HG03097 (cell line): ENCODE results near the gene PIGL.
"Not testable (repeated sequence)": the region's sequence is repeated elsewhere in the genome, so short reads cannot be mapped to it uniquely, and the experiment has no call there.

Experiments used
- ATAC-seq: cut with Tn5 transposase; IDR thresholded peaks from one replicate; pipeline ENCODE4 v1.9.1; 2021; ENCODE audit not compliant: unreplicated experiment, low FRiP score

PIGL gene

DNA sequence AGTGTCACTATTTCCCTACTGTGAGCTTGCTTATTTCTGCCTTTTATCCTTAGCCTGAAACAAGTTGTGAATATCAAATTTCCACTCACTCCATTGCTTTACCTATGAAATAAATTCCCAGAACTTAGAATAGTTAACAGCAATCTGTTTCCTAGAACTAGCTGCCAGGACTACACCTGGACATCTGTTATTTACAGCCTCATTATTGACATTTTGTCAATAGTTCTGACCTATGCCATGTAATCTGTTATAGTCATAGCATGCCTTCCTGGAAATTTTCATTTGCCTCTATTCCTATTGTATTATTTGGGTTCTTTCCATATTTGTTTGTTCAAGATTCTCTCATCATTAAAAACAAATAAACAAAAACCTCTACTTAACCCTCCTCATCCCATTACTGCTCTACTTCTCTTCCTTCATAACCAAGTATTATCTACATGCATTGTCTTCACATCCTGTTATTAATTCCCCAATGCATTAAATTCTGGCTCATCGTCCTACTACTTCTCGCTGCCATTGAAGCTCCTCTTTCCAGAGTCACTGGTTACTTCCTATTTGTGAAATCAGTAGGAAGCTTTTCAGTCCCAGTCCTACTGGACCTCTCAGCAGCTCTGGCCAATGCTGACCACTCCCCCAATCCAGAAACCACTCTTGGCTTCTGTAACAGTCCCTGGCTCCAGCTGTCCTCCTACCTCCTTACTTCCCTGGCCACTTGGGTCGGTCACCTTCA is 55.3 kb downstream of the PIGL start:
- no peak for ATAC-seq

DNA sequence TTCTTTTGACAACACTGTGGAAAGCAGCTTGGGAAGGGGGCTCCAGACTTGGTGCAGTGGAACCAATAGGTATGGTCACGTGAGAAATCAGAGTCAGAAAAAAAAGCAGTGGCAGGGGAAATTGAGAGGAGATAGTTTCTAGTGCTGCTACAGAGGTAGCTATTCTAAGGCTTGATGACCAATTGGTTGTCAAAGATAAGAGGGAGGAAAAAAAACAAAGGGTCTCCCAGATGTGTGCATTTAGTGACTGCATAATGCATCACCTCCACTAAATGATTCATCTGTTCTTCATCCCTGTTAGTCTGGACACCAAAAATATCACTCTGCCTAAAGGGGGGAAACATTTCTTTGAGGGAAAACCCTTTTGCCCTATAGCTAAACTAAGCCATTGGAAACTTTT is 56.5 kb downstream of the PIGL start:
- ATAC-seq = no peak

DNA sequence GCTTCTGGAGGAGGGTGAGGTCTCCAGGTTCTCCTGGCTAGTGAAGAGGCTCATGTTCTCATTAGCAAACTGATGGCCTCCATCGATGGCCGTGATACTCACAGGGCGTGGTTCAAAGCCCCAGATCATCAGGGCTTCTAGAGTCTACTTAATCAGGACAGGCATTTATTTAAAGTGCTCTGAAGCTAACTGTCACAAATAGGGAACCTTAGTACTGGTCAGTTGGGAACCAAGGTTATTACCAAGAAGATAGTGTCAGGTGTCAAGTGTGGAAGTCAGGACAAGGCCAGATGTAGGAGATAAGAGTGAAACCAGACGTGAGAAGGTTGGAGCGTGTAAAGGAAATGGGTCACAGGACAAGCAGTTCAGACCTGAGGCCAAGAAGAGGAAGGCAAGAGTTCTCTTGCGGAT is 56.9 kb downstream of the PIGL start:
- no peak for ATAC-seq

DNA sequence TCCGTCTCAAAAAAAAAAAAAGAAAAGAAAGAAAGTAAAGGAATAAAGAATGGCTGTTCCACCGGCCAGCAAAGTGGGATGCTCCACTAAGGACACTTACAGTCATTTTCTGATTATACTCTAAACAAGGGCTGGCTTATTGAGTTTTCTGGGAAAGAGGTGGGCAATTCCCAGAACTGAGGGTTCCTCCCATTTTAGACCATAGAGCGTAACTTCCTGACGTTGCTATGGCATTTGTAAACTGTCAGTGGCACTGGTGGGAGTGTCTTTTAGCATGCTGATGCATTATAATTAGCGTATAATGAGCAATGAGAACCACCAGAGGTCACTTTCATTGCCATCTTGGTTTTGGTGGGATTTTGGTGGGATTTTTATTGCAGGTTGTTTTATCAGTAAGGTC is 58.0 kb downstream of the PIGL start:
- no peak for ATAC-seq

DNA sequence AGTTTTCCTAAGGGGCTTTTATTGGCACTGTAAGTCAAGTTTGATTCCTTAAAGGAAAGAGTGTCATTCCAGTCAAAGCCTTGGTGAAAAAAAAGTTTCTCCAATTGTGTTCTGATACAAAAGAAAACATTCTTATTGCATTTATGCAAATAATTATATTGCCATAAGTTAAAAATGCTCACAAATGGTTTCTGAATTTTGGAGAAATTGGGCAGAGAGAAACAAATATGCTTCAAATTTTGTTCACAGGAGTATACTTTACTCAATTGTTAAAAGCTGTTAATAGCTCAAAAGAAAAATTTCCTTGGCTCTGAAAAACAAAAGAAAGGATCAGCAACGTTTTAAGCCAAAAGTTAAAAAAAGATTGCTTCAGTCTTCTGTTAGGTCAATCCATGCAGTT is 60.2 kb downstream of the PIGL start:
- no peak for ATAC-seq

DNA sequence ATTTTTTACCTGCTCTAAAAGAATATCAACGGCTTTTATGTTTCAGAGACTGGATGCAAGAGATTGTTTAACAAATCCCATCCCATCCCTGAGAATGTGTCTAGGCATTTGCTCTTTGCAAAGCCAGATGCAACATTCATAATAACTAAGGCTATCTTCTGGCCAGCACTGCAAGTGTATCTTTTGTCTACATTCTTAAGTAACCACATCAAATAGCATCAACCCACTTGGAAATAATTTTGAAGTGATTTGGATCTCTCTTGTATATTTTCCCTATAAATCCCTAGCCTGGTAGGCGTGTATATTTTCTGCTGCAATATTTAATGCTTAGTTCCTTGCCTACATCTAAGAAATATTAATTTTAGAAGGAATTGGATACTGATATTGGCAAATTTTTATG is 64.3 kb downstream of the PIGL start:
- no peak for ATAC-seq

DNA sequence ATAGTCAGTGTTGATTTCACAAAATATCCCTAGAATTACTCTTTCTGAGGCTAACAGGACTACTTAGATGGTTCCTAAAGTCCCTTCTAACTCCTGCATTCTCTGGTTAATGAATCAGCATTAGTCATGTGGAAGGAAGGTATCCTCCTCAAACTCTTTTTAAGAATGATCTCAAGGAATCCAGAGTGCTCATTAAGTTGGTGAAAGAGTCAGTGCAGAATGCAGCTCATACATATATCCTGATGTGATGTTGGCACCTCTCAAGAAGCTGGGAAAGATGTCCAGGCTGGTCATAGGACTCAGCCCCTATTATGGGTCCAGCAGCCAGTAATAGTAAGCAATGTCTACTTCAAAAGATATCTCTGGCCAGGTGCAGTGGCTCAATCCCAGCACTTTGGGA is 65.5 kb downstream of the PIGL start:
- no peak for ATAC-seq

DNA sequence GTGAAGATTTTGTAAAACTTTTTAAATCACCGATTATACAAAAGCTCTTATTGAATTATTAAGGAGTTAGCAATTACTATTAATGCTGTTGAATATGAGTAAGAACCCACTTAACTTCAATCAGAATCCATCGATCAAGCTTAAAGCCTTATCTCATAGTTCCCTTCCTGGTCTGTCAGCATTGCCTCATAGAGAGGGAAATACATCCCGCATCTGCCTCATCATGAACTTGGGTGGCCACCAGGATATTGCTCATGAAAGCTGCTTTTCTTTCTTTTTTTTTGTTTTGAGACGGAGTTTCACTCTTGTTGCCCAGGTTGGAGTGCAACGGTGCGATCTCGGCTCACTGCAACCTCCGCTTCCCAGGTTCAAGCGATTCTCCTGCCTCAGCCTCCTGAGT is 66.7 kb downstream of the PIGL start:
- ATAC-seq = no peak

DNA sequence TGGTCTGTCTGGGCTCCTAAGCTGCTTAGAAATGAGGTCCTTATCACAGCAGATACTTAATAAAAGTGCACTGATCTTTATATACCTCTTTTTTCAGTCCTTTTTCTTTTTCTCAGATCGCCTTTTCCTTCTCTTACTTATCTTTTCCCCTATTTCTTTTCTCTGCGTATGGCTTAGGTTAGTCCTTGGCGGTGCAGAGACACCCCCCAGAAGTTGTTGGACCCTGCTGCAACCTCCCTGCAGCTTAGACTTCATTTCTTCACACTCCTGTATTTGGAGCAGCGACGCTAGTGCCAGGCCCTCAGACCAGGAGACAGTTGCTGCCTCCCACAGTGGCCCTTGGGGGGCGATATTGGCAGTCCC is 68.6 kb downstream of the PIGL start:
- no peak for ATAC-seq

DNA sequence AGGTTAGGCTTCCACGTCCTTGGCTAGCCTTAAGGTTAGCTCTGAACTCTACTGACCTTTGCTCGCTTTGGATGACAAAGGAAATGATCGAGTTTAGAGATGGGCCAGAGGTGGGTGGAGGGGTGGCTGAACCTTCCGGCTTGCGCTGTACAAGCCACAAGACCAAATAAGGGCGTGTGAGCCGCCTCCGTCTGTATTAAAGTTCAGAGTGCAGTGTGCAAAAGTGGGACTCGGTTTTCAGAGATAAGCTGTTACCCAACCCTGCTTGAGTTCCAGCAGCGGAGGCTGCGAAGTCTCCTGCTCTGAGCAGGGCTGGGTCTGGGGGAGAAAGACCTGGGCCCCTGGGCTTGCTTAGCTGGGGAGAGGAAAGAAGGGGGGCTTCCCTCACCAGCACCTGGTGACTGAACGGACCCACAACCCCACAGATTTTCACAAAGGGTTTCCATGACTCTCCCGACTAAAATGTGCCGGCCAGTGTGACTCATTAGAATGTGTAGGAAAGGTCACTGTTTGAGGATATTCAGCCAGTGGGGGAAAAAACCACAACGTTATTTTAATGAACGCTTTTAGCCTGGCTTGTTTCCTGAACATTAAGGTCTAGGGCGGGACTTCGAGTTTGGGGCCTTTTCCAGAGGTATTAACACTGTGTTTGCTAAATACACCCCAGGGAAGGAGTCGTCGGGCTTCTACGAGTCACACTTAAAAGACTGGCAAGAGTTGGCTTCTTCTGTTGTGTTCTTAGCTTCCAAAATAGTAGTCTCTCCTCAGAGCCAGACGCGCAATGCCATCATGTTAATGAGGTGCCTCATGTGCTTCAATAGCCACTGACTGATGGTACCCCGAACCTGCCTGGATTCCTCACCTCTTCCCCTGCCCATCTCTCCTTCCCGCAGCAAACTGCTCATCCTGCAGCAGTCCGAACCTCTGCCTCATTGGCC is 69.3 kb downstream of the PIGL start:
- peak; percentile 78 for ATAC-seq

DNA sequence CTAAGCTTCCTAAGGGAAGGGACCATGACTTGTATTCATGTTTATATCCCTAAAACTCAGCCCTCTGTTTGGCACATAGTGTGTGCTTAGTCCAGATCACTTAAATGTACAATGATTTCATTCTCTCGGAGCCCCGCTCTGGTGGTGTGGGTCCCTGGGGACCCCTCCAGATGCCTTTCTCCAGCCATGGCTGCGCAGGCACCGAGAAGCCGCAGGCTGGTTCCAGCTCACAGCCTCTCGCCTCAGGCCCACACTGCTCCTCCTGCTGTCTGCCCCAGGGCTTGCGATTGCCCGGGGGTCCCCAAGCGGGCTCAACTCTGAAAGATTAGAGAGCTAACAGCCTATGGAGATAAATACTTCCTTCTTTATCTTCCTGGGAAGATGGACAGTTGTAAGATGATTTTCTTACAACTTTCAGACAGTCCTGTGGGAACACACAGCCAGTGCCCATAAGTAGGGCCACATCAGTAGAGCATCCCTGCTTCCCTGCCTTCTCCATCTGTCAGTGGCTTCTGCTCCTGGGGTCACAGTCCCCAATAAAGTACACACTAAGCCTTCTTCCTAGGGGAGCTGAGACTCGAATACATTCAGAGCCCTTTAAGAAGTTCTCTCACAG is 70.0 kb downstream of the PIGL start:
- ATAC-seq = peak; percentile 42

DNA sequence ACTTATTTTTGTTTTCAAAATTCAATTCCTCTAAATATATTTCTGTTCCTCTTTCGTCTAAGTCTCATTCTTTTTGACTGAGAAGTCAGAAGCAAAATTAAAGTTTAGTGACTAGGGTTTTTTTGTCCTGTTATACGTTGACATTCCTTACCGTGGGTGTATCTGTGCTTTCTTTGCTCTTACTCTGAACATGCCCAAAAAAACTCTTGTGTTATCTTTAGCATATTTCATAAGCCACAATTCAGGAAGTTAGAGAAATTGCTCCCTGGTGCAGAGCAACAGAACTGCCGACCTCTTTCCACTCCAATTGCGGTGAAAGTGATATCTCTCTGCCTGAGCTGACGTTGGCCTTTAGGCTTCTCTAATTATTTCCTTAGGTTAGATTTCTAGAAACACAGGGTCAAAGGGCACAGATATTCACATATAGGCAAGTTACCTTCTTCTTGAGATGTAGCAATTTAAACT is 70.6 kb downstream of the PIGL start:
- no peak for ATAC-seq

DNA sequence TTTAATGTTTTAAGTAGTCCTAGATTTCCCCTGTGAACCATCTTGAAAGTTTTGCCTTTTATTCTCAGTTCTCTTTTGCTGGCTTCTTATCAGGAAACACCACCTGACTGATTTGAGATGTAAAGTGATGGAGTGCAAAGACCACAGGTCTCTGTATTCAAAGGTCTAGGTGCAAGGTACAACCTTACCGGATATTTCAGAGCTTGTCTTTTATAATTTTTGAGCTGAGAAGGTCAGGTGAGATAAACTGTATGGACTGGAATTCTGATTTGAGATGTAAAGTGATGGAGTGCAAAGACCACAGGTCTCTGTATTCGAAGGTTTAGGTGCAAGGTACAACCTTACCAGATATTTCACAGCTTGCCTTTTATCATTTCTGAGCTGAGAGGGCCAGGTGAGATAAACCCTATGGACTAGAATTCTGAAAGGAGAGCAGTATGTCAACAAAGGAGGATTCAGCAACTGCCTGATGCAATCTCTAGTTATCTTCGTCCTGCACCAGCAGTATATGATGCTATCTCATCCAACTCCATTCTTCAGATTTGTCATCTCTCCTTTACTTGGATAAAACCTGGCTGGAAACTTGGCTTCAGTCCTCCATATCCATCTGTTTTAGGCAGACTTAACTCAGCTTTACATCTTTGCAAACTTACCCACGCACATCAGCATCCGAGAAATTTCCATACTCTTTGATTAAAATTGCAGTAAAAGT is 72.0 kb downstream of the PIGL start:
- ATAC-seq = no peak

DNA sequence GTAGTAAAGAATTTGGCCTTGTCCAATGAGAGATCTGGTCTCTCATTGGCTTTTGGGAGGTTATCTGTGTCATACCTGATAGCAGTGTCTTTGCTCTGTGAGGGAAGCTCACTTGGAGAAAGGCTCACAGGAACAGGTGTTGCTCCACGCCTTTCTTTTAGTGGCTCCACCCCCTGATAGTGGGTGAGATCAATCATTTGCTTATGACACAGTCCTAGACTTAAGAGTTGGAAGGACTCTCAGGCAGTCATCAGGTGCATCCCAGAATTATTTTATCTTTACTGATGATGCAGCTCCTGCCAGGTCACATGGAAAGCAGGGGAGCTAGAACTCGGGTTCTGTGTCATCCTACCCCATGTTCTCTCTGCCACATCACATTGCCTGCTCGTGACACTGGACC is 76.9 kb downstream of the PIGL start:
- no peak for ATAC-seq

DNA sequence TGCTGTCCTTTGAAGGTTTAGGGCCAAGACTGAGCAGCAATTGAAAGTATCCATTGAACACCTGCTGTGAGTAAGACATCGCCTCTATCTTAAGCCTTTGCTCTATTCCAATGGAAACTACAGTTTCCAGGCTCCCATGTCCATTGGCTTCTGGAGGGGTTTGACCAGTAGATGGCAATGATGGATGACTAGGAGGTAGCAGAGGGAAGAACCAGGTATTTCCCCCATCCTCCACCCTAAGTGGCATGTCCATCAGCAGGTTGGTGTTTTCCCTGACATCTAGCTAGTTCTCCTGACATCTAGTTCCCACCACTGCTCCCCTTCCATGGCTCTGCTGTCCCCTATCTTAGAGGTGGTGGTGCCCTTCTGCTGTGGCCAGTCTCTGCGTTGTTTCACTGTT is 77.5 kb downstream of the PIGL start:
- ATAC-seq = no peak

DNA sequence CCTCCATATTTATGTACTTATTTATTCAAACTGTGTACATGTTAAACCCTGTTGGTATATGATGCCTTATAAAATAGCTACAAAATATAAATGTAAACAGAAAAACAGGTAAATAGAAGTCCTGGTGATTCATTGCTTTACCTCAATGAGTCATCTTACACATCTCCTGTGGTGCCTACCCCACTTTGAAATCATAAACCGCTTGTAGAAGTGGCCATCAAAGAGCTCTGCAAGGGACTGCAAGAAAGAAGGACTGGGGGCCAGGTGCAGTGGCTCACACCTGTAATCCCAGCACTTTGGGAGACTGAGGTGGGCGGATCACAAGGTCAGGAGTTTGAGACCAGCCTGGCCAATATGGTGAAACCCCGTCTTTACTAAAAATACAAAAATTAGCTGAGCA is 79.1 kb downstream of the PIGL start:
- not testable (repeated sequence) for ATAC-seq

DNA sequence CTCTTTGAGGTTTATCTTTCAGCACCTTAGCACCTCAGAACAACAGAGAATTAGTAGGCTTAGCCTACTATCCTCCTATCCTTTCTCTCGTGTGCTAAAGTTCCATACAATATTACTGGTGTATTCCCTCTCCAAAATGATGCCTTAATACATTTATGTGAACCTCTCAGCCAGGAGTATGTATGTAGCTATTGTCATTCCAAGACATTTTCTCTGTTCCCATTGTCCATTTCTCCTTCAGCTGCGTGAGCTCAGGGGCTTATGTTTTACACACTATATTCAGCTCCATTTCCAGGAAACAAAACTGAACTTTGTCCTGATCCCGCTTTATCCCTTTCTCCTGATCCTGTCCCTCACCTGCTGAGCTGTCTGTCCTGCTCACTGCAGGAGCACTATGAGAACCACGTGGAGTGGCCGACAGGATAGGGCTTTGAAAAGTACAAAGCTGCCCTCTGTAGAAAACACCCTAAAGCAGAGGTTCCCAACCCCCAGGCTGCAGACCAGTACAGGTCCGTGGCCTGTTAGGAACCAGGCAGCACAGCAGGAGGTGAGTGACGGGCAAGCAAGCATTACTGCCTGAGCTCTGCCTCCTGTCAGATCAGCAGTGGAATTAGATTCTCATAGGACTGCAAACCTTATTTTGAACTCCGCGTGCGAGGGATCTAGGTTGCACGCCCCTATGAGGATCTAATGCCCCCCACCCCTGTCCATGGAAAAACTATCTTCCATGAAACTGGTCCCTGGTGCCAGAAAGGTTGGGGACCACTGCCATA is 80.5 kb downstream of the PIGL start:
- ATAC-seq = no peak

DNA sequence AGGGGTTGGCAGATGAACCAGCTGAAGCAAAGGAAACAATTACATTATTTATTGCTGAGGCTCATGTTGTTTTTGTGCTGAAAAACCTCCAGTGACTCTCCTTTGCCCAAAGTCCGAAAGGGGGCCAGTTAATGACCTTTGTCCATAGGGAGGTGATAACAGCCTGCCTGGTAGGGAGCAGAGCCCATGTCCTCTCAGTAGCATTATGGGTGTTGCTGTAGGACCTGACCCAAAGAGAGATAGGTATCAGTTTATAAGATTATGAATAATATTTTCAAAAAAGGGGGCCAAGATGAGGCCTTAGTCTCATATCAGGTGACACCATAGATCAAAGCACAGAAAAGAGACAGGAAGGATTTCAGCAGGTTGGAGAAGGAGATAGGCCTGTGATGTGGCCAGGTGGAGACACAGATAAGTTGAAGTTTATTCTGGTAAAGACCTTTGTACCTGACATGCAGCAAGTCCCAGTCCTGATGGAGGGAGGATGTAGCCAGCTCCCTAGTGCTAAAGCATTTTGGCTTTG is 81.2 kb downstream of the PIGL start:
- no peak for ATAC-seq

DNA sequence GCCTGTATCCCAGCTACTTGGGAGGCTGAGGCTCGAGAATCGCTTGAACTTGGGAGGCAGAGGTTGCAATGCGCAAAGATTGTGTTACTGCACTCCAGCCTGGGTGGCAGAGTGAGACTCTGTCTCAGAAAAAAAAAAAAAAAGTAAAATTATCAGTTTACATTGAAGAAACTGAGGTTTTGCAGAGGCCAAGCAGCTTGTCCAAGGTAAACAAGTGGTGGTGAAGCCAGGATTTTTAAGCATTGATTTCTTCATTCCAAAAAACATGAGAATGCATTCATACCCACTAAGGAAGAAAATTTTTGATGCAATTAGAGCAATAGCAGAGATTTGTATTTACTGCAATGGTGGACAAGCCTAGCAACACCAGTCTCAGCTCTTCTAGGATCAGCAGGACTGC is 83.5 kb downstream of the PIGL start:
- no peak for ATAC-seq
